GM19025 (cell line): ENCODE results near the gene JCHAIN.
"Not testable (repeated sequence)": the region's sequence is repeated elsewhere in the genome, so short reads cannot be mapped to it uniquely, and the experiment has no call there.

Experiments used
- ATAC-seq: cut with Tn5 transposase; IDR thresholded peaks from one replicate; pipeline ENCODE4 v1.9.1; 2021; ENCODE audit warnings: mild to moderate bottlenecking, low read depth, moderate library complexity; ENCODE audit not compliant: unreplicated experiment

JCHAIN gene

GRCh38 chr4:70691661-70692060, 25.4 kb upstream of the JCHAIN start:
- ATAC-seq = no peak

GRCh38 chr4:70688795-70689231, 22.5 kb upstream of the JCHAIN start:
- ATAC-seq = no peak

GRCh38 chr4:70687821-70688794, 21.8 kb upstream of the JCHAIN start, which contains the start of gene UTP3:
UTP3 (plus strand) TSS chr4:70688532; CDS start chr4:70688678, 146 bp downstream.
- ATAC-seq = peak; percentile 91

GRCh38 chr4:70687392-70687791, 21.1 kb upstream of the JCHAIN start:
- no peak for ATAC-seq

GRCh38 chr4:70682142-70682541, 15.8 kb upstream of the JCHAIN start:
- not testable (repeated sequence) for ATAC-seq

GRCh38 chr4:70681704-70682103, 15.4 kb upstream of the JCHAIN start:
- ATAC-seq = peak; percentile 37

- no peak for ATAC-seq
Measured at GRCh38 chr4:70680934-70681333, 14.6 kb upstream of the JCHAIN start.

GRCh38 chr4:70678383-70678999, 12.2 kb upstream of the JCHAIN start:
- ATAC-seq = peak; percentile 68

GRCh38 chr4:70676554-70677090, 10.3 kb upstream of the JCHAIN start:
- ATAC-seq = no peak

- ATAC-seq = no peak
Measured at GRCh38 chr4:70674731-70675130, 8.4 kb upstream of the JCHAIN start.

- no peak for ATAC-seq
Measured at GRCh38 chr4:70674191-70674590, 7.9 kb upstream of the JCHAIN start.

- ATAC-seq = no peak
Measured at GRCh38 chr4:70671091-70671490, 4.8 kb upstream of the JCHAIN start.

- no peak for ATAC-seq
Measured at GRCh38 chr4:70670332-70671014, 4.2 kb upstream of the JCHAIN start.

- no peak for ATAC-seq
Measured at GRCh38 chr4:70667740-70668535, 1.6 kb upstream of the JCHAIN start.

- ATAC-seq = peak; percentile 57
Measured at GRCh38 chr4:70661309-70661922, 4.9 kb downstream of the JCHAIN start.

GRCh38 chr4:70660106-70660505, 6.2 kb downstream of the JCHAIN start:
- ATAC-seq = no peak

GRCh38 chr4:70658418-70658817, 7.9 kb downstream of the JCHAIN start:
- ATAC-seq = no peak

- no peak for ATAC-seq
Measured at GRCh38 chr4:70657326-70657725, 9.0 kb downstream of the JCHAIN start.

- ATAC-seq = no peak
Measured at GRCh38 chr4:70654605-70655011, 11.7 kb downstream of the JCHAIN start.
